H1 (cell line): Measurements from ENCODE around the gene HLTF. TPM values are rescaled to one million over a fixed set of nuclear protein-coding genes. Genes with fewer than 3 reads are reported as not detected.

ENCODE experiments used
- NANOG ChIP-seq: IDR thresholded peaks from 2 replicates; pipeline ENCODE4 v1.6.1; 2011; ENCODE audit warnings: low read length, low read depth, mild to moderate bottlenecking, inconsistent platforms; ENCODE audit not compliant: insufficient read depth, poor library complexity, severe bottlenecking
- ZNF274 ChIP-seq: IDR thresholded peaks from 2 replicates; pipeline ENCODE4 v1.7.0; 2012; ENCODE audit warnings: low read length, borderline replicate concordance; ENCODE audit errors: extremely low read depth
- polyA plus RNA-seq, 7 experiments: library from polyadenylated mRNA; depleted of rRNA in 3 of 7; stranded (reverse) in 5 of 7; unstranded in 2 of 7; fragments of >200 nt in 5 of 7; fragments of 200-250 nt in 2 of 7; gene quantifications; 1 replicate in 5 of 7; 2 replicates in 1 of 7; 4 replicates in 1 of 7; pipeline versions ENCODE4 v1.2.1 to v1.2.3, GENCODE V29; 2011 to 2013; ENCODE audit warnings: missing spikeins in 2 of 7, mixed read lengths in 2 of 7
- total RNA-seq: library from RNA; stranded (reverse); fragmentation: NEBNext Ultra II Directional; extraction: Animal tissue kit (Norgen Biotek cat#: 25700); gene quantifications from 2 replicates; pipeline ENCODE4 v1.2.1, GENCODE V29; 2021

HLTF gene
- total and polyA plus RNA-seq, 2 of the 8 experiments (the other 6 are each of a cell fraction or from before 2014, with no cell fraction given): 18.1 to 60.3 TPM

- TF ChIP-seq NANOG (no peak), ZNF274 (no peak)
Measured at GRCh38 chr3:149031096-149031495, 55.2 kb downstream of the HLTF start (continued).
